ENCODE data around the gene HOXA5. TPM values are rescaled to one million over a fixed set of nuclear protein-coding genes. Genes with fewer than 3 reads are reported as not detected.

Gene HOXA5
- 125 and 134 TPM in 2 replicates for total RNA-seq

DNA sequence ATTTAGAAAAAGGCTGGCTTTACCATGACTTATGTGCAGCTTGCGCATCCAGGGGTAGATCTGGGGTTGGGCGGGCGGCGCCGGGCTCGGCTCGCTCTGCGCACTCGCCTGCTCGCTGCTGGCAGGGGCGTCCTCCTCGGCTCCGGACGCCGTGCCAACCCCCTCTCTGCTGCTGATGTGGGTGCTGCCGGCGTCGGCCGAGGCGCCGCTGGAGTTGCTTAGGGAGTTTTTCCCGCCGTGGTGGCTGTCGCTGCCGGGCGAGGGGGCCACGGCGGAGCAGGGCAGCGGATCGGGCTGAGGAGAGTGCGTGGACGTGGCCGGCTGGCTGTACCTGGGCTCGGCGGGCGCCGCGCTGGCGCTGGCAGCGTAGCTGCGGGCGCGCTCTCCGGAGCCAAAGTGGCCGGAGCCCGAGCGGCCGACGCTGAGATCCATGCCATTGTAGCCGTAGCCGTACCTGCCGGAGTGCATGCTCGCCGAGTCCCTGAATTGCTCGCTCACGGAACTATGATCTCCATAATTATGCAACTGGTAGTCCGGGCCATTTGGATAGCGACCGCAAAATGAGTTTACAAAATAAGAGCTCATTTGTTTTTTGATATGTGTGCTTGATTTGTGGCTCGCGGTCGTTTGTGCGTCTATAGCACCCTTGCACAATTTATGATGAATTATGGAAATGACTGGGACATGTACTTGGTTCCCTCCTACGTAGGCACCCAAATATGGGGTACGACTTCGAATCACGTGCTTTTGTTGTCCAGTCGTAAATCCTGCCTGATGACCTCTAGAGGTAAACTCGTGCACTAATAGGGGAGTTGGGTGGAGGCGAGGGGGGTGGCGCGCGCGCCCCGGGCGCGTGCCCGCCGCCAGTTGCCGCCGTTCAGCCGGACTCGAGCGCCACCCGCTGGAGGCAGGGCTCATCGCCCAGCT is at the start of gene HOXA5:
Gene HOXA5 (minus strand): TSS at position 659 of the 927 bp plus-strand sequence. CDS start 74 bp downstream, at position 585.

DNA sequence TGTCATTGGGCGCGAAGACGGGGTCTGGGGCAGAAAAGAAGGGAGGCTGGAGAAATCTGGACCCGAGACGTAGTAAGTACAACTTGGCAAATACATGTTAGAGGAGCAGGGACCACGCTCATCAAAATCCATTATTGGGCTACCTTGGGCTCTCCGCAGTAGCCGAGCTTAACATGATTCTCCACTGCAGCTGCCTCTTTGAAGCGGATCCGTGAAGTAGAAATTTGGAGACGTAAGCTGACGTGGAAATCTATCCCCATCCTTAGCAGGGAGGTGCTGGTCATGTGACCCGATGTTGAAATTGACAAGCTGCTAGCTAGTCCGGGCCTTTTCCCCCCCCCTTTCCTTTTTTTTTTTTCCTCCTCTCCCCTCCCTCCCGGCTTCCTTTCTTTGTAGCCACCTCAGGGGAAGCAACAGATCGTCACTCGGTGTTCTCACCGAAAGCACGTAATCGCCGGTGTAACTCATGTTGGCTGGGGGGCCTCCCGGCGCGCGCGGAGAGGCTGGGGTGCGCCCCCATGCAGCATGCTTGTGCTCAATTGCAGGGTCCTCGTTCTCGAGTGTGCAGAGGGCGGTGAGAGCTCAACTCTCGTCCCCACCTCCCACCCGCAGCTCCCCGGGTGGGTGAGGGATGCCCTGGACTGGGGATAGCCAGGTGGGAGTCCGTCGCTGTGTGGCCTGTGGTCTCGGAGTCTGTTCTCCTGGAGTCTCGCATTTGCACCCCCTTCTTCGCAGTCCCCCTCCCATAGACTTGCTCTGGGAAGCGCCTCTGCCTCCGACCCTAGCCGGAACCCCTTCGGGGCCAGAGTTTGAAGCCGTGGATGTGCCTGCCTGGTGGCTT is 41.8 kb upstream of the HOXA5 start, which contains the start of gene HOXA11:
Gene HOXA11 (minus strand): TSS at position 220 of the 841 bp plus-strand sequence. CDS start 88 bp downstream, at position 132.

DNA sequence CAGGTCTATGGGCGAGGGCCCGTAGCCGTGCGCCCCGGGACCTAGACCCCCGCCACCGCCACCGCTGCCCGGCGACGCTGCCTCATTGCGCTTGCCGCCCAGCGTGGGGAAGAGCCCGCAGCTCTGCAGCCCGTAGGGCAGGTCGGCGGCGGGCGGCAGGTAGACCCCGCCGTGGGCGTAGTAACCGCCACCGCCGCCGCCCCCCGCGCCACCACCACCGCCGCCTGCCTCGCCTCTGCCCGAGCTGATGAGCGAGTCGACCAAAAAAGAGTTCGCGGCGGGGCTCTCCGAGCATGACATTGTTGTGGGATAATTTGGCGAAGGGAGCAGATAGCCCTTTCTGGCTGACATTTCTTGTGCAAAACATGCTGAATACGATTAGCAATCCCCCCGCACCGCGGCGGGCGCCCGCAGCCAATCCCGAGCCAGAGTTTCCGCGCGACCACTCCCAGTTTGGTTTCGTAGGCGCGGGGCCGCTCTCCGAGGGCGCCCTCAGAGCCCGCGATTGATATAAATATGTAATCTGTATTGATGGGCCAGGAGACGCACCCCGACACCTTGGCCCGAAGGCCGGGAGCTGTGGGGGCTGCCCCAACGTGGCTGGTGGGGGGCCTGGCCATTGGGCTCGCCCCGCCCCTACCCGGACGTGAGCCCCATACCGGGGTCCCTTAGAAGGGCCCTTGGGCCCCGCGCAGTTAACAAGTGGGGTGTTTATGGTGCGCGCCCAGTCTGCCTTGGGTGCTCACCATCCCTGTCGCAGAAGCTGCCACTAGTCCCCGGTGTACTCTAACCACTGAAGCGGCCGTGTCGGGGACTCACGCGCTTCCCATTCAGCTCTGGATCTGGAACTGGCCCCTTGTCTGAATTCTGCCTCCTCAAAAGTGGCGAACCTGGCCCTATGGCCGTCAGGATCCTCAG is 30.7 kb upstream of the HOXA5 start, which contains the start of gene HOXA10:
Gene HOXA10 (minus strand): TSS at position 365 of the 918 bp plus-strand sequence. CDS start 14 bp downstream, at position 351.

DNA sequence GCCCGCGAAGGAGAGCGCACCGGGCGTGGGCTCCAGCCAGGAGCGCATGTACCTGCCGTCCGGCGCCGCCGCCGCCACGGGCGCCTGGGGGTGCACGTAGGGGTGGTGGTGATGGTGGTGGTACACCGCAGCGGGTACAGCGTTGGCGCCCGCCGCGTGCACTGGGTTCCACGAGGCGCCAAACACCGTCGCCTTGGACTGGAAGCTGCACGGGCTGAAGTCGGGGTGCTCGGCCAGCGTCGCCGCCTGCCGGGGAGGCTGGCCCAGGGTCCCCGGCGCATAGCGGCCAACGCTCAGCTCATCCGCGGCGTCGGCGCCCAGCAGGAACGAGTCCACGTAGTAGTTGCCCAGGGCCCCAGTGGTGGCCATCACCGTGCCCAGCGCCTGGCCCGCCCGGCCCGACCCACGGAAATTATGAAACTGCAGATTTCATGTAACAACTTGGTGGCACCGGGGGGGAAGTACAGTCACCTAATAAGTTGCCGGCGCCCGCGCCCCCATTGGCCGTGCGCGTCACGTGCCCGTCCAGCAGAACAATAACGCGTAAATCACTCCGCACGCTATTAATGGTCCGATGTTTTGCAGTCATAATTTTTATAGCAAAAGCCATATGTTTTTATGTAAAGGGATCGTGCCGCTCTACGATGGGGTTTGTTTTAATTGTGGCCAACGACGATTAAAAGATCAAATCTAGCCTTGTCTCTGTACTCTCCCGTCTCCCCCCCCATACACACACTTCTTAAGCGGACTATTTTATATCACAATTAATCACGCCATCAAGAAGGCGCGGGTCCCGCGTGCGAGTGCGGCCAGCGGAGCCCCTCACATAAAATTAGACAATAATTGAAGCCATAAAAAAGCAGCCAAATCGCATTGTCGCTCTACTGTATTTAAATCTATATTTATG is 21.9 kb upstream of the HOXA5 start, which contains the start of gene HOXA9:
Gene HOXA9 (minus strand): TSS at position 449 of the 907 bp plus-strand sequence. CDS start 80 bp downstream, at position 369.

DNA sequence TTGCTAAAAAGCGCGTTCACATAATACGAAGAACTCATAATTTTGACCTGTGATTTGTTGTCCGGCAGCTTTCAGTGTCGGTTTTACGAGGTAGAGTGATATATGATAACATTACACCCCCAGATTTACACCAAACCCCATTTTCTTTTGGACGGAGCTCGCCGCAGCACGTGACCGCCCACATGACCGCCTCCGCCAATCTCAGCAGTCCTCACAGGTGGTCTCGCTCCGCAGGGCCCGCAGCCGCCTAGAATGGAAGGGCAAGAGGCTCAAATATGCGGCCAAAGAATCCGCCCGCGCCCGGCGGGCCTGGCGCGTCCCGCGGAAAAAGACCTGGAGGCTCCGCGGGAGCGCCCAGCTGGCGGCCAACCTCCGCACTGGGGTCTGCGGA is 13.0 kb upstream of the HOXA5 start, which contains the start of gene HOXA7:
Gene HOXA7 (minus strand): TSS at position 168 of the 391 bp plus-strand sequence. CDS start 130 bp downstream, at position 38.

DNA sequence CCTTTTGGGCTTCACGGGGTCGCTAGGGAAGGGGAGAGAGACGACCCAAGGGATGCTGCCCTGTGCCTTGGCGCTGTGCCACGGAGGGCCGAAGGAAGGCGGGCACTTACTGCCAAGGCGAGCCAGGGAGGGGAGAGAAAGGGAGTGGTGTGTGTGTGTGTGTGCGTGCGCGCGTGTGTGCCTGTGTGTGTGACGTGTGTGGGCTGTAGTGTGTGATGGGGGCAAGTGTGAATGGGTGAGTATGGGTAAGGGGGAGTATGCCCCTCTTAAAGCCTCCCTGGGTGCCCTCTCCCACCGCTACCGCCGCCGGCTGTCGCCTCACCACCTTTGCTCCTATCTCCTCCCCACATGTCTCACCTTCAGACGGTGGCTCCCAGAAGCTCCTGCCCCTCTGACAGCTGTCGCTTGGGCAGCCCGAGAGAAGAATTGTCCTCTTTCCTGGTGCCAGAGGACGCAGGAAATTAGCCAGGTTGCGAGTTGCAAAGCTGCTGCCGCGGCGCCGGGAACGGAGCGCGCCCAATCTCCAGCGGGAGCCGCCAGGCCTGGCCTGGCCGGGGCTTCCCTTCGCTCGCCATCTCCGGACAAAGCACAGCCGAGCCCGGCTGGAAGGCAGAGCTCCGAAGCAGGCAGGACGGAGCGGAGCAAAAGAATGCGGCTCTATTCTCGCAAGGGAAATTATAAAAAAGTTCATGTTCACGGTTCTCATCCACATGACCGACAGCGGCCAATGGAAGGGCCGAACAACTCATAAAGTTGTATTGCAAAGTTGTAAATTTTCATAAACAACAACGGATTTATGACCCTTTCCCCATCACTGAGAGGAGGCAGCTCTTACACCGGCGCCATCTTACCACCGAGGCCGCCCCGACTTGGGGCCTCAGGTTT is 8.7 kb upstream of the HOXA5 start, which contains the start of gene HOXA3:
Gene HOXA3 (minus strand): TSS at position 653 of the 885 bp plus-strand sequence. CDS start 41,943 bp downstream, outside the sequence.

DNA sequence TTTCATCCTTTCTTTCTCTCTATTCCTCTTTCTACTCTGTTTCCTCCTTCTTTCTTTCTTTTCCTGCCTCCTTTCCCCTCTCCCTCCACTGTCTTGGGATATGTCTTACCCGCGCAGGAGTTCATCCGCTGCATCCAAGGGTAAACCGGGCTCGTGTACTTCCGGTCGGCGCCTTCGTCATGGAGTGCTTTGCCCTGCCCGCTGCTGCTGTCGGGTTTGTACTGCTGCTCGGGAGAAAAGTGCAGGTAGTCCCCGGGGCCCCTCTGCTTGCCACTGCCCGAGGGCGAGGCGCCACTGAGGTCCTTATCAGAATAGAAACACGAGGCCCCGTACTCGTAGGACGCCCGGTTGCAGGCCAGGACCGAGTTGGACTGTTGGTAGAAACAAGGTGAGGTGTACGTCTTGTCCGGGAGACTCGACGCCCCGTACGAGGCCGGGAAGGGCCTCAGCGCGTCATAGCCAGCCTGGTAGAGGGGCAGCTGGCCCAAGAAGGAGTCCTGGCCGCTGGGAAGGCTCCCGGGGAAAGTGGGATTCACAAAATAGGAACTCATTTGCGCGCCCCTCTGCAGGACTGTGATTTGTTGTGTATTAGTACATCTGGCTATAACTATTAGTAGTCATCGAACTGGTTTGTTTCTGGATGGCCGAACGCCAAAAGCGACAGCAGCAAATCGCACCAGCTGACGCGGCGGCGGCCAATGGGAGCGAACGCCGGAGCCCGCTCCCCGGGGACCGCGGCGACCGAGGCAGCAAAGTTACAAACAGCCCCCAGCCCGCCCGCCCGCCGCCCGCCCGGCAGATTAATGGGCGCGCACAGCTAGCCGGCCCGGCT is 3.9 kb upstream of the HOXA5 start, which contains the start of gene HOXA6:
Gene HOXA6 (minus strand): TSS at position 576 of the 832 bp plus-strand sequence. CDS start 25 bp downstream, at position 551.

DNA sequence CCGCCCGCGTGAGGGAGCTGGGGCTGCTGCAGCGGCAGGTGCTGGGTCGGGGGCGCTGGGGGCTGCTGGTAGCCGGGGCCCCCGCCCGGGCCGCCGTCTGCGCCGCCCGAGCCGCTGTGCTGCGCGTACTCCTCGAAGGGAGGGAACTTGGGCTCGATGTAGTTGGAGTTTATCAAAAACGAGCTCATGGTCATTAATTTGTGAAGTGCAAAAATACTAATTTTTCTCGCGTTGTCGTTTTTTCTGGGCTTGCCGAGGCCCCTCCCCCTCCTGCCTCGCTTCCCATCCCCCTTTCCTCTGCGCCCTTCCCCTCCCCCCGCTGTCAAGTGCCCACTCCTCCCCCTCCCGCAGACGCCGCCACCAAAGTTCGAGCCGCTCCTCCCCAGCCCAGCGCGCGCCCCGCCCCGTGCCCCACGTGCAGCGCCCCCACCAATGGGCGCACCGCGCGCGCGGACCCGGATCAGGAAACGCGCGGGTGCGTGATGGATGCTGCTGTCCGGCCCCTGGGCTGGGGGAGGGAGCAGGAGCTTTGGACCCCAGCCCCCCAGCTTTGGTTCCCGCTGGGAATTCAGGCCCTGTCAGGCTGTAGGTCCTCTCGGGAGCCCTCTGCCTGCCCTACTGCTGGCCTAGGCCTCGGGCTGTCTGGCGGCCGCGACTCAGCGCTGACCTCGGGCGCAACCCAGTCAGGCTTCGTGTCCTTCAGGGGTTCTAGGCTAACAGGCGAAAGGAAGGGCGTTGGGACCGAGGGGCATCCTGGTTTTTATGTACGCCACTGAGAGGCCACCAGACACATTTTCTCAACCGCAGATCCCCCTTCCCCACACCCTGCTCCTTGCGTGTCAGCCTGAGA is 12.7 kb downstream of the HOXA5 start, which contains the start of gene HOXA4:
Gene HOXA4 (minus strand): TSS at position 218 of the 850 bp plus-strand sequence. CDS start 24 bp downstream, at position 194.

DNA sequence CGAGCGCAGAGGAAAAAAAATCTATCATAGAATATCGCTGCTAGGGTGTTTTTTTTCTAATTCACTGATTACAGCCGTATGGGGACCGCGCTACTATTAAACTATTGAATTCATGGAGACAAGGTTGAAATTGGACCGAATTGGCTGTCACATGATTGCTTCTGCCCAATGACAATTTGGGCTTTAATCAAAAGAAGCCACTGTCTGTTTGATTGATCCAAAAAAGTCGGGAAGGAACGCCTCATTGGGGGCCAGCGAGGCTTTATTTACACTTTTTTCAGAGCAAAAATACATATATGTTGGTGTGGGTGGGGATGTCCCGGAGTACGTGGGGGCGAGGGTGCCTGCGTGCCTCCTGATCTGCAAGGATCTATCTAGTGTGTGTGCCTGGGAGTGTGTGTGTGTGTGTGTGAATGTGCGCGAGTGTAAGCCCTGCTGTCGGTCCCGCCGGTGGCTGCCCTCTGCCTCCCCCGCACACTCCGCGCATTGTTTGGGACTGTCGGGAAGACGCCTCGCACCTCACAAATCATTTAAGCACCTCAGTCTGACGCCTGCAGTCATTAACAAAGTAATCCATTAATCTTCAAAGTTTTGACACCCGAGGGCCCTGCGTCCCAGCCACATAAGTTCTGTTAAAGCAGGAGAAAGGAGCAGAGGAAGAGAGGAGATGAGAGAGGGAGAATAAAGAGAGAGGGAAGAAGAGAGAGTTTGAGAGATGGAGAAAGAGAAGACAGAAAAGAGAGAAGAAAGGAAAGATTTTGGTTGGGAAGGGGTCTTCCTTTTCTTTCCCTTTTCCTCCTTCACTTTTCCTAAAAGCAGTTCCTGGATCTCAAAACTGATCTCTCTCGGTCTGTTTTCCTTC is 40.7 kb downstream of the HOXA5 start, which contains the start of gene HOXA2:
Gene HOXA2 (minus strand): TSS at position 103 of the 862 bp plus-strand sequence. CDS start 183 bp downstream, outside the sequence.

DNA sequence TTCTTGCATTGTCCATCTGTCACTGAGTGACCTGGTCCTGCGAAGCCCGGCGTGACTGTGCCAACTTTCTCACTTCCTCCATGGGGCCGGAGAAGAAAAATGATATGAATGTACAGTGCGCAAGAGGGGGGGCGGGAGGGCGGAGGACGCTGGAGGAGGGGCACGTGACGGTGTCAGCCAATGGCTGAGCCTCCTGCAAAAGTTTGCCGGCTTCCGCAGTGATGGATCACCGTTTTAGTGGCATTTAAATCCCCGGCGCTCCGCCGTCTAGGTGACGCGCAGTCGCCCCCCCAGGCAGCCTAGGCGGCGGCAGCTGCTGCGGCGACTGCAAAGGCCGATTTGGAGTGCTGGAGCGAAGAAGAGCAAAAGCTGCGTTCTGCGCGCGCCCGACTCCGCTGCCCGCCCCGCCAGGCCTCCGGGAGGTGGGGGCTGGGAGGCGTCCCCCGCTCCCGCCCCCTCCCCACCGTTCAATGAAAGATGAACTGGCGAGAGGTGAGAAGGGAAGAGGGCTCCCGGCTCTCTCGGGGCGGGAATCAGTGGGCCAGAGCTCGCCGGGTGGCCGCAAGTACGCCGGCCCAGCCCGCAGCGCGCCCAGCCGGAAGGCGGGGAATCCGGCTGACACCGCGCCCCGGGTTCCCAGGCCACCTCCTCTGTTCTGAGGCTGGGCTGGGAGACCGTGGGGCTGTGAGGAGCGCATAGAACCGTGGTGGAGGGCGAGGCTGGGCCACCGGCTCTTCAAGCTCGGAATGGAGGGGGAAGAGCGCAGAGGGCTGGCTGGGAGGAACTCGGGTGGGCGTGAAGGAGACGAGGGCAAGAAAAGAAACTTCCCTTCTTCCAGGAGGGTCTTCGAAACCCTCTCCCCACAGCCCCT is 47.3 kb downstream of the HOXA5 start, which contains the start of gene HOXA1:
Gene HOXA1 (minus strand): TSS at position 104 of the 871 bp plus-strand sequence. CDS start 88 bp downstream, at position 16.

